AG09319 (cell line): ENCODE data around the gene CR1.
A peak's percentile ranks its signal among the peaks of the same experiment; 100 is the strongest.
"Not testable (repeated sequence)": the region's sequence is repeated elsewhere in the genome, so short reads cannot be mapped to it uniquely, and the experiment has no call there.

Experiments
- DNase-seq: peaks from one replicate; pipeline ENCODE4 v3.0.0-alpha.2; 2010; ENCODE audit warnings: low read depth; ENCODE audit errors: extremely low read depth
- TF ChIP-seq, protein P1 (sequence below): IDR thresholded peaks from 2 replicates; pipeline ENCODE4 v1.5.1; 2011; ENCODE audit warnings: low read depth, mild to moderate bottlenecking, inconsistent platforms, low read length, moderate library complexity

Gene CR1

DNA sequence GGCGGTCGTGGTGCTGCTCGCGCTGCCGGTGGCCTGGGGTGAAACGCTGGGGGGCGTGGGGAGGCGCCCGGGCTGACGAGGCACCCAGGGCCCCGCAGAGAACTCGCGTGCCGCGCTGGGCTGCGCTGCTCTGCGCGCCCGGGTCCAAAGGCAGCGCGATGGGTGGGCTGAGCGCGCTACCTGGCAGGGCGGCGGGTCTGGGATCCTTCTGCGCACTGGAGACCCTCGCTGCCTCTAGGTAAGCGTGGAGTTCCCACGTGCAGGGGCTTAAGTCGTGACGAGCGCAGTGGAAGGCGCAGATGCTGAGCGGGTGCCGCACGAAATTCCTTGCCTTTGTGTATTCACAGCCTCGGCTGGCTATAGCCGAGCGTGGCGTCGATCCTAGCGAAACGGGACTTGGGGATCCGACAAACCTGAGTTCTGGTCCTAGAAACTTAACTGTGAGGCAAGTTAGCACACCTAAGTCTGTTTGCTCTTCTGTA, 173.6 kb downstream of the CR1 start:
- TF ChIP-seq, protein P1, sequence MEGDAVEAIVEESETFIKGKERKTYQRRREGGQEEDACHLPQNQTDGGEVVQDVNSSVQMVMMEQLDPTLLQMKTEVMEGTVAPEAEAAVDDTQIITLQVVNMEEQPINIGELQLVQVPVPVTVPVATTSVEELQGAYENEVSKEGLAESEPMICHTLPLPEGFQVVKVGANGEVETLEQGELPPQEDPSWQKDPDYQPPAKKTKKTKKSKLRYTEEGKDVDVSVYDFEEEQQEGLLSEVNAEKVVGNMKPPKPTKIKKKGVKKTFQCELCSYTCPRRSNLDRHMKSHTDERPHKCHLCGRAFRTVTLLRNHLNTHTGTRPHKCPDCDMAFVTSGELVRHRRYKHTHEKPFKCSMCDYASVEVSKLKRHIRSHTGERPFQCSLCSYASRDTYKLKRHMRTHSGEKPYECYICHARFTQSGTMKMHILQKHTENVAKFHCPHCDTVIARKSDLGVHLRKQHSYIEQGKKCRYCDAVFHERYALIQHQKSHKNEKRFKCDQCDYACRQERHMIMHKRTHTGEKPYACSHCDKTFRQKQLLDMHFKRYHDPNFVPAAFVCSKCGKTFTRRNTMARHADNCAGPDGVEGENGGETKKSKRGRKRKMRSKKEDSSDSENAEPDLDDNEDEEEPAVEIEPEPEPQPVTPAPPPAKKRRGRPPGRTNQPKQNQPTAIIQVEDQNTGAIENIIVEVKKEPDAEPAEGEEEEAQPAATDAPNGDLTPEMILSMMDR: no peak

DNA sequence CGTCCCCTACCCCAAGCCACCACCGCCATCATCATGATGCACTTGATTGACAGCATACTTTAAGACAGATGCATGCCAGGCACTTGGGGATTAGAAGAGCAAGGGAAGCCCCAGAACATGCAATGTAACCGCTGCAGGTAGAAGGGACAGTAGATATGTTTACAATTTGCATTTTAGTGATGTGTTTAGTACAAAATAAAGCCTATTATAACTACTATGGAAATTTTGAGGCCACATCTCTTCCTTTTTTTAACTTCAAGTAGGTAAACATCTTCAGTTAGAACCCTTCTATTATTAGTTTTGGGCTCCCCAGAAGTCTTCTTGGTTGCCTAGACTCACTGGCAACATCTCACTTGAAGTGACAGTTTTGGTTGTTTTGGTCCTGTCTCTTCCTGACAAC, 174.2 kb downstream of the CR1 start:
- TF ChIP-seq, protein P1: no peak
- DNase-seq: no peak

More for the DNA sequence above, 173.6 kb downstream of the CR1 start:
- DNase-seq: no peak

DNA sequence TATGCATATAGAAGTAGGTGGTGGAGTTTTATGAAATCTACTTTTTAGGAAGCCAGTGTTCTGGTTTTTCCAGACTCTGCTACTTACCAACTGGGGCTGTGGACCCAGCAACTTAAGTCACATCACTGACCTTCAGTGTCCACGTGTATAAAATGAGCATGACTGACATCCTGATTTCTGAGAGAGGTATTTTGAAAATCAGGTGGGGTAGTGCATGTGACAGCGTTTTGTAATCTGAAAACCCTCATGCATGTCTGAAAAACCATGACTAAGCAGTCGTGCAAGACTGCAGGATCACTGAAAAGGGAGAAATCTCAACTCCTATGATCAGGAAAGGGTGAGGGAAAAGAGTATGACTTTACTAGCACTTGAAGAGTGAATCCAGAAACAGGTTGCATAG, 175.0 kb downstream of the CR1 start:
- no peak for DNase-seq
- TF ChIP-seq, protein P1: no peak

DNA sequence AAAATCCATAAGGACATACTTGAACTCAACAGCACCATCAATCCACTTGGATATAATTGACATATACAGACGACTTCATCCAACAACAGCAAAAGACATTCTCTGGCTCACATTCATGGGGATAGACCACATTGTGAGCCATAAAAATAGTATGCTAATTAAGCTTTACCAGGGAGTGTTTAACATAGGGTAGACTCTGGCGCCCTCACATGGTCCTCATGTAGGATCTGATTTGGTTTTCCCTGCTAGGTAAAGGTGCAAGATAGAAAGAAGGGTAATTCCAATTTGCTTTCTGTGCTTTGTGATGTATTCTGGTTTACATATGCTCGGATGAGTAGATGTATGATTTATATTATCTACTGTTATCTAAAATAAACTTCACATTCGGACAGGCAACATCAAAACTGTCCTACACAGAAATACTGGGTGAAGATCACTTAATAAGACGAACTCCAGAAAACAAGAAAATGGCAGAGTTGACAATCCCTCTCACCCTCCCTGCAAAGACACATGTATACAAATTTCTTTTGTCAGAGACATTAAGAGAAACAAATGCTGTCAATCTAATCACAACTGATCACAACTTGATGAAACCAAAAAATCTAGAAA, 176.7 kb downstream of the CR1 start:
- DNase-seq: no peak
- TF ChIP-seq, protein P1: peak; percentile 48

DNA sequence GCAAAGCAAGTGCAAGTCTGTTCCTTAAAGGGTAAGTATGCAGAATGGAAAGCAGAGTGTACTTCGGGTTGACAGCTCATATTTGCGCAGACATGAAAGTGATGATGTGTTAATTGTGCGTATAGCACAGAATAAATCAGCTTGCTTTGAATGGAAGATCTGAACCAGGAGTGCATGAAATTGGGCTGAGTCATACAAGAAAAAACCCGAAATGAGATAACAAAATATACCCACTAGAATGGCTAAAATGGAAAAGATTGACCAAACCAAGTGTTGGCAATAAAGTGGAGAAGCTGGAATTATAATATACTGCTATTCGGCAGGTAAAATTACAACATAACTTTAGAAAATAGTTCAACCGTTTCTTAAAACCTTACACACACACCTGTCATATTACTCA, 177.4 kb downstream of the CR1 start:
- TF ChIP-seq, protein P1: no peak
- DNase-seq: no peak

DNA sequence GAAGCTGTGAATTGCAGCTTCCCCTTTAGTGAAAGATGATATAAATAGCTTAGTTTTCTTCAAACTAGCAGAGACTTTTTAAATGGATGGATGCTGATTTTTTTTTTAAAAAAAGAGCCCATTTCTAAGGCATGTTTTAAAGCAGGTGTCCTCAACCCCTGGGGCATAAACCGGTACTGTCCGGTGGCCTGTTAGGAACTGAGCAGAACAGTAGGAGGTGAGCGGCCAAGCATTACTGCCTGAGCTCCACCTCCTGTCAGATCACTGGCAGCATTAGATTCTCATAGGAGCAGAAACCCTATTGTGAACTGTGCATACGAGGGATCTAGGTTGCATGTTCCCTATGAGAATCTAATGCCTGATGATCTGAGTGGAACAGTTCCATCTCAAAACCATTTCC, 180.2 kb downstream of the CR1 start:
- DNase-seq: no peak
- TF ChIP-seq, protein P1: no peak

DNA sequence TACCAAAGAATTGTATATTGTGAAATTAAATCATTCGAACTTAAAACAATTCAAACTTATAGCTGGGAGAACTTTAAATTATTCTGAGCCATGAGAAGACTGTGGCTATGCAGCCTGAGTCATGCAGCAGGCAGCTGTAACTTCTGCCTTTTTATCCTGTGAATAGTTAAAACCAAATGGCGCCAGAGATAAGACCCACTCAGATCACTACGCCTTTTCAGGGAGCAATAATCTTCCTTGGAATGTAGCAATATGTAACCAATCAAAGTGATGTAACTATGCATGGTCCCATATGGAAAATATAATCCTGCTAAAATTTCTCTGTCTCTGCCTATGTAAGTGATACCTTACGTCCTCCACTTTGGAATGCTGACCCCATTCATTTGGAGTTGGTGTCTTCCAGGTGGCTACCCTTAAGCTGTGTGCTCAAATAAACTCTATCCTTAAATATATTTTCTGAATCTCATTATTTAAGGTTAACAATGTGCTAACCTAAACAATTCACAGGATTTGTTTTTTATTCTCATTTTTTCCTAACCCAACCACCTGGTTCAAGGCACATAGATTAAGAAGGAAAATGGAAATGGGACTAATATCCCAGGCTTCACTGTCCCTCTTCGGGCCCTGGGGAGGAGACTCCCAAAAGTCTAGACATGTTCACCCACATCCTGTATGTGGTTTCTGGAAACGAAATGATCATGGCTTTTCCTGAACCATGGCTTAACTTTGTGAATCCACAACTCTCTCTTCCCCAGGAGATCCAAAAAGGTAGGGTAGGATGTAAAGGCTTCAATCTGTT, 184.8 kb downstream of the CR1 start:
- DNase-seq: not testable (repeated sequence)

DNA sequence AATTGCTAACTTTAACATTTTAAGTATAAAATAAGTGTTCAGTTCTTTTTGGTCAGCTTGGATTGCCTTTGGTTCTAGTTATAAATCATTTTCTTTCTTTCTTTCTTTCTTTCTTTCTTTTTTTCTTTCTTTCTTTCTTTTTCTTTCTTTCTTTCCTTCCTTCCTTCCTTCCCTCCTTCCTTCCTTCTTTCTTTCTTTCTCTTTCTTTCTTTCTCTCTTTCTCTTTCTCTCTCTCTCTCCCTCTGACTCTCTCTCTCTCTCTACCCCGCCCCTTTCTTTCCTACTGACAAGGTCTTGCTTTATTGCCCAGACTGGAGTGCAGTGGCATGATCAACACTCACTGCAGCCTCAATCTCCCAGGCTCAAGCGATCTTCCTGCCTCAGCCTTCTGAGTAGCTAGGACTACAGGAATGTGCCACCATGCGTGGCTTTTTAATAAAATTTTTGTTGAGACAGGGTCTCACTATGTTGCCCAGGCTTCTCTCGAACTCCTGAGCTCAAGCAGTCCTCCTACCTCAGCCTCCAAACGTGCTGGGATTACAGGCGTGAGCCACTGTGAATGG, 187.0 kb downstream of the CR1 start:
- not testable (repeated sequence) for DNase-seq

DNA sequence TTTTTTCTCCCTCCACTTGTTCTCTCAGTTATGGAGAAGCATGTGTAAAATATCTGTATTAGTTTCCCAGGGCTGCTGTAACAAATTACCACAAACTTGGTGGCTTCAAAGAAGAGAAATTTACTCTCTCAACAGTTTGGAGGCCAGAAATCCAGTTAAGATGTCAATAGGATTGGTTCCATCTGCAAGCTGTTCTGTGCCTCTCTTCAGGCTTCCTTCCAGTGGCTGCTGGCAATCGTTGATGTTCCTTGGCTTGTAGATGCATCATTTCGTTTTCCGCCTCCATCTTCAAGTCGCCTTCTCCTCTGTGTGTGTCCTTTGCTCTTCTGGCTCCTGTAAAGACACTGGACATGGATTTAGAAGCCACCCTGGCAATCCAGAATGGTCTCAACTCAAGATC, 194.6 kb downstream of the CR1 start:
- DNase-seq: not testable (repeated sequence)
